H1 (cell line): Measurements from ENCODE around the gene C4orf33.

Experiments used
- ATF2 ChIP-seq: IDR thresholded peaks from 2 replicates; pipeline ENCODE4 v1.6.1; 2012; ENCODE audit warnings: low read length, inconsistent platforms
- CHD1 ChIP-seq: IDR thresholded peaks from 2 replicates; pipeline ENCODE4 v1.6.1; 2012; ENCODE audit warnings: low read depth, low read length, improper control_type of control experiment
- CTCF ChIP-seq, 3 experiments: IDR thresholded peaks; 1 replicate in 2 of 3; 2 replicates in 1 of 3; pipeline versions ENCODE4 v1.5.1 to v1.6.1; 2011; ENCODE audit warnings: low read length in 3 of 3, mild to moderate bottlenecking in 3 of 3, inconsistent platforms in 2 of 3, low read depth in 1 of 3, moderate library complexity in 1 of 3; ENCODE audit not compliant: insufficient read depth in 1 of 3; ENCODE audit errors: control extremely low read depth in 1 of 3
- KDM1A ChIP-seq: fragments of 200-600, 300-600 bp; sonication (generic); IDR thresholded peaks from 2 replicates; pipeline ENCODE4 v1.7.1; 2016; ENCODE audit warnings: mild to moderate bottlenecking, low read length, borderline replicate concordance
- MAX ChIP-seq: IDR thresholded peaks from 2 replicates; pipeline ENCODE4 v1.6.1; 2012; ENCODE audit warnings: inconsistent platforms
- NANOG ChIP-seq: IDR thresholded peaks from 2 replicates; pipeline ENCODE4 v1.6.1; 2011; ENCODE audit warnings: low read length, low read depth, mild to moderate bottlenecking, inconsistent platforms; ENCODE audit not compliant: insufficient read depth, poor library complexity, severe bottlenecking
- POLR2A ChIP-seq, 2 experiments: IDR thresholded peaks; 1 replicate in 1 of 2; 2 replicates in 1 of 2; pipeline ENCODE4 v1.6.1; 2011; ENCODE audit warnings: low read depth in 2 of 2, low read length in 2 of 2, mild to moderate bottlenecking in 2 of 2; ENCODE audit errors: control extremely low read depth in 1 of 2
- RFX5 ChIP-seq: IDR thresholded peaks from 2 replicates; pipeline ENCODE4 v1.6.1; 2011; ENCODE audit warnings: low read depth, low read length, improper control_type of control experiment, borderline replicate concordance
- RNF2 ChIP-seq: fragments of 200-900, 300-1000 bp; sonication (generic); IDR thresholded peaks from 2 replicates; pipeline ENCODE4 v1.7.1; 2016; ENCODE audit warnings: borderline replicate concordance, low read depth, mild to moderate bottlenecking, antibody characterized with exemption, low read length; ENCODE audit not compliant: poor library complexity, severe bottlenecking; ENCODE audit errors: missing control alignments
- SIN3A ChIP-seq, 2 experiments: IDR thresholded peaks in 1 of 2; conservative IDR thresholded peaks in 1 of 2; 2 replicates each; pipeline ENCODE4 v1.6.1; 2011 to 2012; ENCODE audit warnings: low read length in 2 of 2, improper control_type of control experiment in 1 of 2, low read depth in 1 of 2, mild to moderate bottlenecking in 1 of 2
- TEAD4 ChIP-seq: IDR thresholded peaks from 2 replicates; pipeline ENCODE4 v1.6.1; 2012; ENCODE audit warnings: low read depth, low read length, inconsistent platforms, mixed read lengths

- no peak for TF ChIP-seq POLR2A (IDR thresholded peaks at IDR 0.05; ENCODE audit: control extremely low read depth in 1 of 2, low read depth in 2 of 2, low read length in 2 of 2)
- no peak for TF ChIP-seq RNF2
- TF ChIP-seq TEAD4: no peak
- no peak for TF ChIP-seq CTCF (IDR thresholded peaks at IDR 0.05; ENCODE audit: control extremely low read depth in 1 of 3, insufficient read depth in 1 of 3, low read depth in 1 of 3, low read length in 3 of 3)
- no peak for TF ChIP-seq RFX5
- TF ChIP-seq ATF2: no peak
- no peak for TF ChIP-seq MAX
- no peak for TF ChIP-seq CHD1
- no peak for TF ChIP-seq KDM1A
- no peak for TF ChIP-seq NANOG
- no peak for TF ChIP-seq SIN3A (conservative IDR thresholded peaks at IDR 0.05 in 1 of 2, IDR thresholded peaks at IDR 0.05 in 1 of 2; ENCODE audit: low read depth in 1 of 2, low read length in 2 of 2)
Measured at GRCh38 chr4:129149906-129150305, 54.0 kb downstream of the C4orf33 start.
